HepG2 (cell line): ENCODE data around the gene KCNMA1. TPM values are rescaled to one million over a fixed set of nuclear protein-coding genes. Genes with fewer than 3 reads are reported as not detected.

Experiments used
- FOXA1 ChIP-seq, 2 experiments: fragments of 450-650 bp in 1 of 2; sonication (generic) in 1 of 2; formaldehyde crosslinking in 1 of 2; IDR thresholded peaks; 2 replicates each; pipeline versions ENCODE4 v1.4.0 to v1.6.1; 2016 to 2020; ENCODE audit warnings: missing genetic modification reagents in 1 of 2
- IKZF1 ChIP-seq: fragments of 450-650 bp; IDR thresholded peaks from 2 replicates; pipeline ENCODE4 v1.7.1; 2016
- LCORL ChIP-seq, 2 experiments: fragments of 450-650 bp in 1 of 2; sonication (generic) in 1 of 2; formaldehyde crosslinking in 1 of 2; IDR thresholded peaks; 2 replicates each; pipeline versions ENCODE4 v1.5.0 to v1.6.1; 2017 to 2020; ENCODE audit warnings: antibody characterized with exemption in 1 of 2, missing genetic modification reagents in 1 of 2
- MNT ChIP-seq: fragments of 450-650 bp; IDR thresholded peaks from 2 replicates; pipeline ENCODE4 v1.6.1; 2016
- NBN ChIP-seq: fragments of 450-650 bp; conservative IDR thresholded peaks from 2 replicates; pipeline ENCODE4 v1.6.1; 2017
- NONO ChIP-seq, 2 experiments: fragments of 450-650 bp in 1 of 2; sonication (generic) in 1 of 2; formaldehyde crosslinking in 1 of 2; IDR thresholded peaks in 1 of 2; conservative IDR thresholded peaks in 1 of 2; 2 replicates each; pipeline versions ENCODE4 v1.6.1 to v1.8.0; 2017 to 2022; ENCODE audit warnings: mild to moderate bottlenecking in 1 of 2, missing genetic modification reagents in 1 of 2, moderate library complexity in 1 of 2
- PAWR ChIP-seq: sonication (generic); formaldehyde crosslinking; IDR thresholded peaks from 2 replicates; pipeline ENCODE4 v1.4.0; 2020; ENCODE audit warnings: missing genetic modification reagents, mild to moderate bottlenecking, borderline replicate concordance
- SOX6 ChIP-seq, 2 experiments: fragments of 450-650 bp in 1 of 2; sonication (generic) in 1 of 2; formaldehyde crosslinking in 1 of 2; IDR thresholded peaks; 2 replicates each; pipeline versions ENCODE4 v1.4.0 to v1.6.1; 2017 to 2020; ENCODE audit warnings: antibody characterized with exemption in 1 of 2, mild to moderate bottlenecking in 1 of 2, missing genetic modification reagents in 1 of 2
- THYN1 ChIP-seq: sonication (generic); formaldehyde crosslinking; IDR thresholded peaks from 2 replicates; pipeline ENCODE4 v1.8.1; 2023; ENCODE audit warnings: low read depth, mild to moderate bottlenecking, moderate library complexity, missing genetic modification reagents, borderline replicate concordance
- ZGPAT ChIP-seq: IDR thresholded peaks from 2 replicates; pipeline ENCODE4 v1.6.1; 2016; ENCODE audit warnings: mild to moderate bottlenecking
- ZNF207 ChIP-seq: fragments of 450-650 bp; IDR thresholded peaks from 2 replicates; pipeline ENCODE4 v1.6.1; 2016; ENCODE audit warnings: antibody characterized with exemption, borderline replicate concordance
- ZNF234 ChIP-seq: sonication (generic); formaldehyde crosslinking; conservative IDR thresholded peaks from 2 replicates; pipeline ENCODE4 v1.5.1; 2020; ENCODE audit warnings: mild to moderate bottlenecking, missing genetic modification reagents
- ZNF282 ChIP-seq: fragments of 450-650 bp; IDR thresholded peaks from 2 replicates; pipeline ENCODE4 v1.6.1; 2018; ENCODE audit not compliant: partially characterized antibody
- ZNF678 ChIP-seq: sonication (generic); formaldehyde crosslinking; IDR thresholded peaks from 2 replicates; pipeline ENCODE4 v1.4.0; 2020; ENCODE audit warnings: mild to moderate bottlenecking, missing genetic modification reagents
- polyA plus RNA-seq, 8 experiments: library from polyadenylated mRNA; depleted of rRNA in 3 of 8; stranded (reverse) in 7 of 8; unstranded in 1 of 8; fragments of >200 nt; fragmentation: Illumina TruSeq in 4 of 8; extraction: Trizol in 4 of 8; gene quantifications; 2 replicates each; pipeline versions ENCODE4 v1.2.1 to v1.2.3, GENCODE V29; 2011 to 2016; ENCODE audit warnings: low read depth in 4 of 8, missing spikeins in 1 of 8, mixed read lengths in 1 of 8; ENCODE audit not compliant: insufficient read depth in 1 of 8
- total RNA-seq, 5 experiments: library from RNA; depleted of rRNA; stranded (reverse); fragments of >200 nt; fragmentation: Illumina TruSeq; extraction: Trizol; gene quantifications; 2 replicates each; pipeline ENCODE4 v1.2.3, GENCODE V29; 2016; ENCODE audit warnings: low read depth in 1 of 5
- TF ChIP-seq, protein P1 (sequence below): sonication (generic); formaldehyde crosslinking; IDR thresholded peaks from 2 replicates; pipeline ENCODE4 v1.9.0; 2021; ENCODE audit warnings: mild to moderate bottlenecking, missing genetic modification reagents

Gene KCNMA1
- total and polyA plus RNA-seq, 2 of the 13 experiments (the other 11 are each of a cell fraction or from before 2014, with no cell fraction given): 0.02 TPM; not detected in 1

DNA sequence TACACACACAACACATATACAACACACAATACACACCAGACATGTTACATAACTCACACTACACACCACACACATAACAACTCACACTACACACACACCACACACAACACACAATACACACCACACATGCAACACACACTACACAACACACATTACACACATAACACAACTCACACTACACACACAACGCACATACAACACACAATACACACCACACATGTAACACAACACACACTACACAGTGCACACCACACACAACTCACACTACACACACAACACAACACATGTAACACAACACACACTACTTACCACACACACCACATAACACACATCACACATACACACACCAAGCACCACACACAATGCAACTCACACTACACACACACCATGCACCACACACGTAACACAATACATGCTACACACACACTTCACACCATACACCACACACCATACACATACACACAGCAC is 166.5 kb downstream of the KCNMA1 start (continued):
- peak; percentile 18 for TF ChIP-seq ZNF282
- 0 out of 2 replicates have a peak, but pooled peaks have one; percentile 20 for TF ChIP-seq MNT
- TF ChIP-seq ZGPAT (CRISPR knock-in tag): no peak
- peak; percentile 18; the same call in 1 of the 2 replicates for TF ChIP-seq FOXA1 (IDR thresholded peaks at IDR 0.05)
- no peak for TF ChIP-seq FOXA1 (CRISPR knock-in tag; IDR thresholded peaks at IDR 0.05)
- TF ChIP-seq PAWR (CRISPR knock-in tag): no peak
- 0 out of 2 replicates have a peak, but pooled peaks have one; percentile 20 for TF ChIP-seq LCORL (IDR thresholded peaks at IDR 0.05)
- TF ChIP-seq LCORL (CRISPR knock-in tag; IDR thresholded peaks at IDR 0.05): no peak
- TF ChIP-seq, protein P1, sequence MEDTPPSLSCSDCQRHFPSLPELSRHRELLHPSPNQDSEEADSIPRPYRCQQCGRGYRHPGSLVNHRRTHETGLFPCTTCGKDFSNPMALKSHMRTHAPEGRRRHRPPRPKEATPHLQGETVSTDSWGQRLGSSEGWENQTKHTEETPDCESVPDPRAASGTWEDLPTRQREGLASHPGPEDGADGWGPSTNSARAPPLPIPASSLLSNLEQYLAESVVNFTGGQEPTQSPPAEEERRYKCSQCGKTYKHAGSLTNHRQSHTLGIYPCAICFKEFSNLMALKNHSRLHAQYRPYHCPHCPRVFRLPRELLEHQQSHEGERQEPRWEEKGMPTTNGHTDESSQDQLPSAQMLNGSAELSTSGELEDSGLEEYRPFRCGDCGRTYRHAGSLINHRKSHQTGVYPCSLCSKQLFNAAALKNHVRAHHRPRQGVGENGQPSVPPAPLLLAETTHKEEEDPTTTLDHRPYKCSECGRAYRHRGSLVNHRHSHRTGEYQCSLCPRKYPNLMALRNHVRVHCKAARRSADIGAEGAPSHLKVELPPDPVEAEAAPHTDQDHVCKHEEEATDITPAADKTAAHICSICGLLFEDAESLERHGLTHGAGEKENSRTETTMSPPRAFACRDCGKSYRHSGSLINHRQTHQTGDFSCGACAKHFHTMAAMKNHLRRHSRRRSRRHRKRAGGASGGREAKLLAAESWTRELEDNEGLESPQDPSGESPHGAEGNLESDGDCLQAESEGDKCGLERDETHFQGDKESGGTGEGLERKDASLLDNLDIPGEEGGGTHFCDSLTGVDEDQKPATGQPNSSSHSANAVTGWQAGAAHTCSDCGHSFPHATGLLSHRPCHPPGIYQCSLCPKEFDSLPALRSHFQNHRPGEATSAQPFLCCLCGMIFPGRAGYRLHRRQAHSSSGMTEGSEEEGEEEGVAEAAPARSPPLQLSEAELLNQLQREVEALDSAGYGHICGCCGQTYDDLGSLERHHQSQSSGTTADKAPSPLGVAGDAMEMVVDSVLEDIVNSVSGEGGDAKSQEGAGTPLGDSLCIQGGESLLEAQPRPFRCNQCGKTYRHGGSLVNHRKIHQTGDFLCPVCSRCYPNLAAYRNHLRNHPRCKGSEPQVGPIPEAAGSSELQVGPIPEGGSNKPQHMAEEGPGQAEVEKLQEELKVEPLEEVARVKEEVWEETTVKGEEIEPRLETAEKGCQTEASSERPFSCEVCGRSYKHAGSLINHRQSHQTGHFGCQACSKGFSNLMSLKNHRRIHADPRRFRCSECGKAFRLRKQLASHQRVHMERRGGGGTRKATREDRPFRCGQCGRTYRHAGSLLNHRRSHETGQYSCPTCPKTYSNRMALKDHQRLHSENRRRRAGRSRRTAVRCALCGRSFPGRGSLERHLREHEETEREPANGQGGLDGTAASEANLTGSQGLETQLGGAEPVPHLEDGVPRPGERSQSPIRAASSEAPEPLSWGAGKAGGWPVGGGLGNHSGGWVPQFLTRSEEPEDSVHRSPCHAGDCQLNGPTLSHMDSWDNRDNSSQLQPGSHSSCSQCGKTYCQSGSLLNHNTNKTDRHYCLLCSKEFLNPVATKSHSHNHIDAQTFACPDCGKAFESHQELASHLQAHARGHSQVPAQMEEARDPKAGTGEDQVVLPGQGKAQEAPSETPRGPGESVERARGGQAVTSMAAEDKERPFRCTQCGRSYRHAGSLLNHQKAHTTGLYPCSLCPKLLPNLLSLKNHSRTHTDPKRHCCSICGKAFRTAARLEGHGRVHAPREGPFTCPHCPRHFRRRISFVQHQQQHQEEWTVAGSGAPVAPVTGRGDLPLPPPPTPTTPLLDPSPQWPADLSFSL (CRISPR knock-in tag): peak; percentile 93
- TF ChIP-seq SOX6 (IDR thresholded peaks at IDR 0.05): peak; percentile 71; the same call in 1 of the 2 replicates
- TF ChIP-seq SOX6 (CRISPR knock-in tag; IDR thresholded peaks at IDR 0.05): no peak
- peak; percentile 12; the same call in 1 of the 2 replicates for TF ChIP-seq IKZF1
- 0 out of 2 replicates have a peak, but pooled peaks have one; percentile 56 for TF ChIP-seq NBN
- TF ChIP-seq ZNF678 (CRISPR knock-in tag): no peak
- no peak for TF ChIP-seq THYN1 (CRISPR knock-in tag)
- TF ChIP-seq ZNF234 (CRISPR knock-in tag): no peak
- TF ChIP-seq NONO (IDR thresholded peaks at IDR 0.05): 0 out of 2 replicates have a peak, but pooled peaks have one; percentile 17
- TF ChIP-seq NONO (CRISPR knock-in tag; conservative IDR thresholded peaks at IDR 0.05): no peak
- peak; percentile 27; the same call in 1 of the 2 replicates for TF ChIP-seq ZNF207
